GM12878 (cell line): Measurements from ENCODE around the gene CIDEC. TPM values are rescaled to one million over a fixed set of nuclear protein-coding genes. Genes with fewer than 3 reads are reported as not detected.
A peak's percentile ranks its signal among the peaks of the same experiment; 100 is the strongest.

ENCODE experiments used
- BCL11A ChIP-seq: IDR thresholded peaks from 2 replicates; pipeline ENCODE4 v1.6.1; 2011; ENCODE audit warnings: low read depth, low read length
- BMI1 ChIP-seq: fragments of 450-650 bp; IDR thresholded peaks from 2 replicates; pipeline ENCODE4 v1.6.1; 2016; ENCODE audit warnings: mild to moderate bottlenecking, moderate library complexity, borderline replicate concordance
- E2F4 ChIP-seq: IDR thresholded peaks from 2 replicates; pipeline ENCODE4 v1.6.1; 2012; ENCODE audit warnings: low read depth, low read length, improper control_type of control experiment
- FOS ChIP-seq: IDR thresholded peaks from 3 replicates; pipeline ENCODE4 v1.6.1; 2011; ENCODE audit warnings: borderline replicate concordance; ENCODE audit not compliant: insufficient read length; ENCODE audit errors: extremely low read depth
- HCFC1 ChIP-seq: fragments of 150-350 bp; IDR thresholded peaks from 2 replicates; pipeline ENCODE4 v1.6.1; 2014; ENCODE audit warnings: low read length
- KAT2A ChIP-seq: conservative IDR thresholded peaks from 2 replicates; pipeline ENCODE4 v1.6.1; 2011; ENCODE audit warnings: low read depth, low read length; ENCODE audit not compliant: control insufficient read depth
- MTA2 ChIP-seq: fragments of 450-650 bp; IDR thresholded peaks from 2 replicates; pipeline ENCODE4 v1.6.1; 2016; ENCODE audit warnings: low read depth, mild to moderate bottlenecking, moderate library complexity
- PKNOX1 ChIP-seq: fragments of 450-650 bp; IDR thresholded peaks from 2 replicates; pipeline ENCODE4 v1.6.1; 2016; ENCODE audit warnings: mild to moderate bottlenecking
- POLR2A ChIP-seq: IDR thresholded peaks from 2 replicates; pipeline ENCODE4 v1.6.1; 2011; ENCODE audit warnings: low read depth, mild to moderate bottlenecking, low read length
- REST ChIP-seq: IDR thresholded peaks from 2 replicates; pipeline ENCODE4 v1.6.1; 2012; ENCODE audit warnings: mild to moderate bottlenecking, low read depth, low read length
- RUNX3 ChIP-seq: IDR thresholded peaks from 2 replicates; pipeline ENCODE4 v1.6.1; 2012; ENCODE audit warnings: low read length, inconsistent platforms
- SKIL ChIP-seq: fragments of 450-650 bp; IDR thresholded peaks from 2 replicates; pipeline ENCODE4 v1.6.1; 2017; ENCODE audit warnings: mild to moderate bottlenecking, low read depth, inconsistent platforms; ENCODE audit not compliant: poor library complexity, severe bottlenecking
- USF1 ChIP-seq: IDR thresholded peaks from 2 replicates; pipeline ENCODE4 v1.6.1; 2011; ENCODE audit warnings: borderline replicate concordance, low read depth, mild to moderate bottlenecking, moderate library complexity, mixed read lengths, low read length; ENCODE audit not compliant: insufficient read depth; ENCODE audit errors: extremely low read length
- YBX1 ChIP-seq: fragments of 450-650 bp; IDR thresholded peaks from 2 replicates; pipeline ENCODE4 v1.6.1; 2016; ENCODE audit warnings: antibody characterized with exemption
- ZBTB40 ChIP-seq: fragments of 450-650 bp; IDR thresholded peaks from 2 replicates; pipeline ENCODE4 v1.6.1; 2016; ENCODE audit warnings: mild to moderate bottlenecking, moderate library complexity, borderline replicate concordance
- ZNF207 ChIP-seq: fragments of 450-650 bp; IDR thresholded peaks from 2 replicates; pipeline ENCODE4 v1.6.1; 2014; ENCODE audit warnings: antibody characterized with exemption, mild to moderate bottlenecking, borderline replicate concordance
- polyA plus RNA-seq, 11 experiments: library from polyadenylated mRNA; depleted of rRNA in 4 of 11; unstranded in 6 of 11; stranded (reverse) in 5 of 11; fragments of >200 nt; fragmentation: Nextera tagmentation in 4 of 11; fragmentation: Illumina TruSeq in 1 of 11; extraction: Ambion mirVana in 4 of 11; extraction: Trizol in 1 of 11; gene quantifications; 1 replicate in 1 of 11; 2 replicates in 10 of 11; pipeline versions ENCODE4 v1.2.1 to v1.2.3, GENCODE V29; 2011 to 2016; ENCODE audit warnings: inconsistent platforms in 2 of 11, missing spikeins in 2 of 11, low read depth in 1 of 11
- total RNA-seq, 4 experiments: library from RNA; depleted of rRNA in 3 of 4; stranded (reverse); fragments of >200 nt in 3 of 4; fragmentation: Illumina TruSeq in 1 of 4; extraction: Trizol in 1 of 4; gene quantifications; 2 replicates each; pipeline versions ENCODE4 v1.2.1 to v1.2.3, GENCODE V29; 2013 to 2021

CIDEC gene
- total and polyA plus RNA-seq, 10 of the 15 experiments (the other 5 are each of a cell fraction or from before 2014, with no cell fraction given) = 0.10 to 0.49 TPM; not detected in 8

- TF ChIP-seq USF1 (no peak), REST (no peak), MTA2 (no peak), E2F4 (no peak), POLR2A (peak; percentile 85), HCFC1 (no peak), YBX1 (no peak), BCL11A (no peak), SKIL (peak; percentile 51), PKNOX1 (peak; percentile 99), KAT2A (no peak), FOS (no peak), BMI1 (no peak), RUNX3 (no peak), ZNF207 (peak; percentile 75; the same call in 1 of the 2 replicates), ZBTB40 (peak; percentile 46; the same call in 1 of the 2 replicates)
These were observed 36.2 kb downstream of the CIDEC start, which contains the start of gene RPUSD3 (continued) for GRCh38 chr3:9843715-9844438.
